Type B pancreatic cell (in vitro differentiated cells): ENCODE data around the gene MXRA5. TPM values are rescaled to one million over a fixed set of nuclear protein-coding genes. Genes with fewer than 3 reads are reported as not detected.
"Not testable (repeated sequence)": the region's sequence is repeated elsewhere in the genome, so short reads cannot be mapped to it uniquely, and the experiment has no call there.

Source experiments
- DNase-seq: peaks from one replicate; pipeline ENCODE4 v3.0.0; 2021; ENCODE audit warnings: mixed read lengths; ENCODE audit not compliant: unreplicated experiment; ENCODE audit errors: extremely low spot score
- H3K27ac Mint-ChIP-seq: 2 replicates; pipeline ENCODE4 v1.8.0; 2021; ENCODE audit warnings: mild to moderate bottlenecking, mixed read lengths
- H3K27me3 Mint-ChIP-seq: 2 replicates; pipeline ENCODE4 v1.8.0; 2021; ENCODE audit warnings: mixed read lengths
- H3K36me3 Mint-ChIP-seq: 2 replicates; pipeline ENCODE4 v1.8.0; 2021; ENCODE audit warnings: mixed read lengths
- H3K4me1 Mint-ChIP-seq: one replicate; pipeline ENCODE4 v1.8.0; 2021; ENCODE audit warnings: mixed read lengths; ENCODE audit not compliant: unreplicated experiment
- H3K4me3 Mint-ChIP-seq: 2 replicates; pipeline ENCODE4 v1.8.0; 2021; ENCODE audit warnings: mild to moderate bottlenecking, mixed read lengths
- H3K9me3 Mint-ChIP-seq: 2 replicates; pipeline ENCODE4 v1.8.0; 2021; ENCODE audit warnings: mixed read lengths
- total RNA-seq: library from RNA; stranded (reverse); gene quantifications from 2 replicates; pipeline ENCODE4 v1.2.1, GENCODE V29; 2021; ENCODE audit warnings: low replicate concordance
- TF ChIP-seq, protein P1 (sequence below): fragments of 200-600 bp; sonication (generic); conservative IDR thresholded peaks from 2 replicates; pipeline ENCODE4 v1.5.0; 2021; ENCODE audit warnings: antibody characterized with exemption, mild to moderate bottlenecking

The MXRA5 gene
- total RNA-seq, 1 donor from 2014 or later: 109 TPM

DNA sequence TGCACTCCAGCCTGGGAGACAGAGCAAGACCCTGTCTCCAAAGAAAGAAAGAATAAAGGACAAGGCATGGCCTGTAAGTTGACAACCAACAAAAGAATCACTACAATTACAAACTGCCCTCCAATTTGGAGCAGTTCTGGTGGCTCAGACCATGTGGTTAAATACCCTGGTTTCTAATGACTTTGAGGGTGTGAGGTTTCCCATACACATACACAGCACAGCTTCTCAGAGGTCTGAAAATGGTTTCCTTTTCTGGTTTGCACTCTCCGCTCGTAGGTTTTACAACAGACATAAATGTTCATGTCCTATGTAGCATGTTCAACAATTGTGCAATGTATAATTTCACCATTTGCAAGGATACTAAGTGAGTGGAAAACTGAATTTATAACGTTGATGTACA lies 34.2 kb upstream of the MXRA5 start:
- Mint-ChIP-seq H3K27ac (no peak overlapping the region), H3K4me3 (no peak overlapping the region), H3K4me1 (peaks cover 16% of the 10 kb centered on the region), H3K9me3 (no peaks in the 10 kb centered on the region), H3K27me3 (no peaks in the 10 kb centered on the region), H3K36me3 (no peaks in the 10 kb centered on the region)
- no peak for DNase-seq
- TF ChIP-seq, protein P1, sequence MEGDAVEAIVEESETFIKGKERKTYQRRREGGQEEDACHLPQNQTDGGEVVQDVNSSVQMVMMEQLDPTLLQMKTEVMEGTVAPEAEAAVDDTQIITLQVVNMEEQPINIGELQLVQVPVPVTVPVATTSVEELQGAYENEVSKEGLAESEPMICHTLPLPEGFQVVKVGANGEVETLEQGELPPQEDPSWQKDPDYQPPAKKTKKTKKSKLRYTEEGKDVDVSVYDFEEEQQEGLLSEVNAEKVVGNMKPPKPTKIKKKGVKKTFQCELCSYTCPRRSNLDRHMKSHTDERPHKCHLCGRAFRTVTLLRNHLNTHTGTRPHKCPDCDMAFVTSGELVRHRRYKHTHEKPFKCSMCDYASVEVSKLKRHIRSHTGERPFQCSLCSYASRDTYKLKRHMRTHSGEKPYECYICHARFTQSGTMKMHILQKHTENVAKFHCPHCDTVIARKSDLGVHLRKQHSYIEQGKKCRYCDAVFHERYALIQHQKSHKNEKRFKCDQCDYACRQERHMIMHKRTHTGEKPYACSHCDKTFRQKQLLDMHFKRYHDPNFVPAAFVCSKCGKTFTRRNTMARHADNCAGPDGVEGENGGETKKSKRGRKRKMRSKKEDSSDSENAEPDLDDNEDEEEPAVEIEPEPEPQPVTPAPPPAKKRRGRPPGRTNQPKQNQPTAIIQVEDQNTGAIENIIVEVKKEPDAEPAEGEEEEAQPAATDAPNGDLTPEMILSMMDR: no peak

DNA sequence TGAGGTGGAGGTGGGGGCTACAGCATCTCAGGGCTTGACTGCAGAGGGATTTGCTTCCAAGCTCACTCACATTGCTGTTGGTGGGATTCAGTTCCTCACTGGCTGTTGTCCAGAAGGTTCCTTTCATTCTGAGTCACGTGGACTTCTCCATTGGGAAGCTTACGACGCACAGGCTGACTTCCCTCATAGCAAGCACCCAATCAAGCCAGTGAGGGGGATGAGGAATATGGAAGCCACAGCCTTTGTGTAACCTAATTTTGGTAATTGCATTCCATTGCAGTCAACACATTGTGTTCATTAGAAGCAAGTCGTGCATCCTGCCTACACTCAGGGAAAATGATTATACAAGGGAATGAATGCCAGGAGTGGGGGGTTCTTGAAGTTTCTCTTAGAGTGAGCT lies 32.7 kb upstream of the MXRA5 start:
- Mint-ChIP-seq H3K4me1 (peaks cover 16% of the 10 kb centered on the region), H3K36me3 (no peaks in the 10 kb centered on the region), H3K9me3 (peaks cover 5% of the 10 kb centered on the region), H3K4me3 (no peak overlapping the region), H3K27me3 (no peaks in the 10 kb centered on the region), H3K27ac (no peak overlapping the region)
- DNase-seq: no peak
- TF ChIP-seq, protein P1: no peak

DNA sequence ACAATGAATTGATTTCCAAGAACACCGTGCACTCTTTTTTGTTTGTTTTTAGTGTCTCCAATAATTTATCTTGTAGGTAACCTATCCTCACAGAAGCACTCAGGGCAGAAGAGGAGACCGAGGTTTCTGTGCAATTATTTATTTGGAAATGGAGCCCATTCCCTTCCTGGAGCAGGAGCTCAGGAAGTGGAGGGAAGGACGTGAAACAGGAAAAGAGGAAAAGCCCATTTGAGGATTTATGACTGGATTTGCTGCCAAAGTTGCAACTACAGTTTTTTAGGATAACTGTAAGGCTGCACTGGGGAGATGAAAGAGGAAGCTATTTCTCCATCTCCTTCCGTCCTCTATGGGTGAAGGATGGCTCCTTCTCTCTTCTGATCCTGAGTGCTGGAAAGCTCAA lies 31.7 kb upstream of the MXRA5 start:
- Mint-ChIP-seq H3K36me3 (no peaks in the 10 kb centered on the region), H3K27ac (no peak overlapping the region), H3K27me3 (no peaks in the 10 kb centered on the region), H3K4me1 (peaks cover 16% of the 10 kb centered on the region), H3K4me3 (no peak overlapping the region), H3K9me3 (peaks cover 5% of the 10 kb centered on the region)
- TF ChIP-seq, protein P1: no peak
- no peak for DNase-seq

DNA sequence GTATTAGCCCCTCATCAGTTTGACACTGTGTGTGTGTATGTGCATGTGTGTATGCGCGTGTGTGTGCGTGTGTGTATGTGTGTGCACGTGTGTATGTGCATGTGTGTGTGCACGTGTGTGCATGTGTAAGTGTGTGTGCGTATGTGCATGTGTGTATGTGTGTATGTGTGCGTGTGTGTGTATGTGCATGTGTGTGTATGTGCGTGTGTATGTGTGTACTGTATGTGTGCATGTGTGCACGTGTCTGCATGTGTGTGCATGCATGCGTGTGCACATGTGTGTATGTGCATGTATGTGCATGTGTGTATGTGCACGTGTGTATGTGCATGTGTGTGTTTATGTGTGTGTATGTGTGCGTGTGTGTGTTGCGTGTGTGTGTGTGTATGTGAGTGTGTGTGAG lies 31.1 kb upstream of the MXRA5 start:
- H3K36me3 Mint-ChIP-seq: no peaks in the 10 kb centered on the region
- peaks cover 5% of the 10 kb centered on the region for H3K9me3 Mint-ChIP-seq

DNA sequence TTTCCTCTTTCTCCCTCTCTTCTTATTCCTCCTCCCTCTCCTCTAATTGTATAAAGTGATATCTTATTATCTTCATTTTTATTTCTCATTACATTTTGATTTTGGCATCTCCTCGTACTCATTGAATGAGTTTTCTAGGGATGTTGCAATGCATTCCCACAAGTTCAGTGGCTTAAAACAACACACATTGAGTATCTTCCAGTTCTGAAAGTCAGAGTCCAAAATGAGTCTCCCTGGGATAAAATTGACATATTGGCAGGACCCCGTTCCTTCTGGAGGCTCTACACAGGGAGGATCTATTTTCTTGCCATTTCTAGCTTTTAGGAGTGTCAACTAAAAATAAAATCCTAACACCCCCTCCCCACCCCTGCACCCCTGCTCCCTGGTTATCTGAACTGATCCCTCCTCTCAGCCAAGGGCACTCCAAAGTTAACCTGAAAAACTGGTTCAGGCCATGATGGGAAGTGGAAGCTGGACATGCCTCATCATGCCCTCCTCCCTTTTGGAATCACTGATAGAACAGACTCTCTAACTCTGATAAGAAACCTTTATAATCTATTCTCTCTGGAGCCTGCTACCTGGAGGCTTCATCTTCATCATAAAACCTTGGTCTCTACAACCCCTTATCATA lies 29.5 kb upstream of the MXRA5 start:
- H3K9me3 Mint-ChIP-seq, DNase-seq, H3K27me3 Mint-ChIP-seq, H3K36me3 Mint-ChIP-seq: not testable (repeated sequence)
- peak overlapping the region; percentile 65 for H3K27ac Mint-ChIP-seq
- peak overlapping the region; percentile 35 for H3K4me3 Mint-ChIP-seq
- H3K4me1 Mint-ChIP-seq: peaks cover 16% of the 10 kb centered on the region

More for the DNA sequence above, 31.1 kb upstream of the MXRA5 start:
- TF ChIP-seq, protein P1: no peak
- Mint-ChIP-seq H3K27me3 (no peaks in the 10 kb centered on the region), H3K4me1 (peaks cover 16% of the 10 kb centered on the region), H3K27ac (no peak overlapping the region), H3K4me3 (peak overlapping the region; percentile 24)
- DNase-seq: no peak

DNA sequence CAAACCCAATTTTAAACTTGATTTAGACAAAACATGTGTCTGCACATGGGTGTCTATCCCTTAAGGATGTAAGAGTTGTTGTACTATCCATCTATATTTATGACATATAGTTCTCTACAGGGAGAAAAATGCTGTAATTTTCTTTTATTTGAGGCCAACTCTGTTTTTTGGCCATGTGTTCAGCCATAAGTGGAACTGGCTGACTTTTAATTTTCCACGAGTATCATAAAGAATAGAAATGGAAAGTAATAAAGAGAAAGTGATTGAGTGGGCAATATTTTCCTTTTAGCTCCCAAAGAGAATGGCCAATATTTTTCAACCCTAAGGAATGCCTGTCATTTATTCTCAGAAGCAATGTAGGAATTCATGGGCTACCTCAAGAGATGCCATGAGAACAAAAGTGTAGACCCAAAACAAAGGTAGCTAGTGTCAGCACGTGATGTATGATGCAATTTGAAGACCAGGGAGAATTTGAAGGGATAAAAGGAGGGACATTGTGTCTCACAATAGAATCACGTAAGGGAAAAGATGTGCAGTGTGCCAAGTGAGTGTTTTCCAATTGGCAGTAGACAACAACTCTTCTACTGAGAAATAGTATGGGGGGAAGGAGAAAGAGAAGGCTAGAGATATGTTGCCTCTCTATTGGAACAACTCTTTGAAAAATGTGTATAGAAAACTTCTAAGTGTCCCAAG lies 27.8 kb upstream of the MXRA5 start:
- Mint-ChIP-seq H3K4me3 (no peak overlapping the region), H3K4me1 (peaks cover 16% of the 10 kb centered on the region), H3K9me3 (peaks cover 5% of the 10 kb centered on the region), H3K36me3 (no peaks in the 10 kb centered on the region), H3K27ac (no peak overlapping the region), H3K27me3 (no peaks in the 10 kb centered on the region)
- DNase-seq: no peak
- TF ChIP-seq, protein P1: no peak
